K562 (cell line): ENCODE data around the gene MSH4. TPM values are rescaled to one million over a fixed set of nuclear protein-coding genes. Genes with fewer than 3 reads are reported as not detected.

Experiments used
- ATAC-seq: fragments of 200-7000 bp; cut with Tn5 transposase; 3 replicates; pipeline ENCODE4 v1.9.1; 2020; ENCODE audit warnings: moderate library complexity
- BruUV-seq: library from RNA; stranded (reverse); fragments of 400-500 nt; replicated peaks from 2 replicates; lab custom pipeline; 2021; lab: Mats Ljungman, UMichigan
- CTCF ChIA-PET: fragments of 300-600 bp; formaldehyde crosslinking; extraction: SDS; loops from one replicate; lab custom pipeline; 2021; ENCODE audit warnings: low intra/inter-chr PET ratio; lab: Yijun Ruan, JAX
- POLR2A ChIA-PET: fragments of 300-600, 350-650 bp; sonication (Branson Sonifier 250); formaldehyde crosslinking; extraction: SDS; loops from one replicate; lab custom pipeline; 2021; ENCODE audit warnings: antibody characterized with exemption, inconsistent platforms; lab: Yijun Ruan, JAX
- DNase-seq, 4 experiments: peaks; one replicate each; pipeline versions ENCODE4 v3.0.0 to v3.0.0-alpha.2; 2011 to 2018; ENCODE audit warnings: low spot score in 3 of 4, mixed read lengths in 3 of 4; ENCODE audit errors: extremely low read depth in 1 of 4
- FAIRE-seq: peaks from 2 replicates; lab custom pipeline; 2011; peaks lifted over from hg19 to GRCh38; lab: Jason Lieb, UNC
- H2AFZ ChIP-seq: 2 replicates; pipeline ENCODE4 v1.6.0; 2011; ENCODE audit warnings: low read depth, low read length, control low read depth, inconsistent platforms
- H3K27ac ChIP-seq: fragments of 200-600 bp; 3 replicates; pipeline ENCODE4 v1.8.0; 2011; ENCODE audit warnings: low read depth, mild to moderate bottlenecking, control low read depth, inconsistent platforms, low read length, moderate library complexity, mixed read lengths; ENCODE audit errors: extremely low read depth
- H3K27me3 ChIP-seq, 2 experiments: fragments of 300-600 bp in 1 of 2; 2 replicates in 1 of 2; 3 replicates in 1 of 2; pipeline versions ENCODE4 v1.6.0 to v1.8.0; 2011; ENCODE audit warnings: inconsistent platforms in 2 of 2, low read length in 2 of 2, mild to moderate bottlenecking in 1 of 2, mixed read lengths in 1 of 2, moderate library complexity in 1 of 2; ENCODE audit not compliant: control insufficient read depth in 2 of 2, insufficient read depth in 2 of 2
- H3K36me3 ChIP-seq: fragments of 300-600 bp; 3 replicates; pipeline ENCODE4 v1.8.0; 2011; ENCODE audit warnings: mild to moderate bottlenecking, low read length, inconsistent platforms; ENCODE audit not compliant: control insufficient read depth, insufficient read depth
- H3K4me1 ChIP-seq, 2 experiments: fragments of 200-600 bp in 1 of 2; replicated peaks in 1 of 2; 2 replicates in 1 of 2; 3 replicates in 1 of 2; pipeline versions ENCODE4 v1.5.1 to v1.8.0; 2011; ENCODE audit warnings: inconsistent platforms in 2 of 2, low read length in 2 of 2, mild to moderate bottlenecking in 1 of 2, mixed read lengths in 1 of 2, moderate library complexity in 1 of 2; ENCODE audit not compliant: control insufficient read depth in 2 of 2, insufficient read depth in 2 of 2
- H3K4me2 ChIP-seq: 2 replicates; pipeline ENCODE4 v1.6.1; 2011; ENCODE audit warnings: low read length, control low read depth, inconsistent platforms, mixed read lengths; ENCODE audit not compliant: insufficient read depth
- H3K4me3 ChIP-seq: fragments of 200-600 bp; sonication (generic), shearing (Covaris generic); 2 replicates; pipeline ENCODE4 v1.5.1; 2016; ENCODE audit warnings: control low read depth, inconsistent platforms
- H3K79me2 ChIP-seq: fragments of 200-600 bp; 3 replicates; pipeline ENCODE4 v1.8.0; 2011; ENCODE audit warnings: low read length, inconsistent platforms; ENCODE audit not compliant: control insufficient read depth, insufficient read depth
- H3K9ac ChIP-seq, 2 experiments: 2 replicates each; pipeline versions ENCODE4 v1.6.0 to v1.6.1; 2011; ENCODE audit warnings: low read depth in 2 of 2, low read length in 2 of 2, control low read depth in 1 of 2, inconsistent platforms in 1 of 2, mild to moderate bottlenecking in 1 of 2, mixed read lengths in 1 of 2; ENCODE audit not compliant: insufficient read depth in 1 of 2
- H3K9me1 ChIP-seq: one replicate; pipeline ENCODE4 v1.6.0; 2011; ENCODE audit warnings: inconsistent platforms, mild to moderate bottlenecking, low read length, moderate library complexity; ENCODE audit not compliant: control insufficient read depth, insufficient read depth
- H3K9me3 ChIP-seq: replicated peaks from 2 replicates; pipeline ENCODE4 v1.5.1; 2011; ENCODE audit warnings: low read depth, low read length, inconsistent platforms; ENCODE audit not compliant: control insufficient read depth, insufficient read depth
- H4K20me1 ChIP-seq: replicated peaks from 2 replicates; pipeline ENCODE4 v1.6.1; 2011; ENCODE audit warnings: low read length, inconsistent platforms, mixed read lengths; ENCODE audit not compliant: control insufficient read depth, insufficient read depth
- CBX5 ChIP-seq: IDR thresholded peaks from 2 replicates; pipeline ENCODE4 v1.6.1; 2014; ENCODE audit warnings: low read depth, borderline replicate concordance
- CCAR2 ChIP-seq: fragments of 200-400 bp; formaldehyde crosslinking; IDR thresholded peaks from 2 replicates; pipeline ENCODE4 v1.6.1; 2017; ENCODE audit warnings: mild to moderate bottlenecking, low read depth, low read length
- COPS2 ChIP-seq: fragments of 450-650 bp; conservative IDR thresholded peaks from 2 replicates; pipeline ENCODE4 v1.6.1; 2016; ENCODE audit warnings: mild to moderate bottlenecking, moderate library complexity
- CREB1 ChIP-seq, 2 experiments: sonication (generic) in 1 of 2; formaldehyde crosslinking in 1 of 2; IDR thresholded peaks; 2 replicates each; pipeline versions ENCODE4 v1.6.1 to v1.8.0; 2012 to 2022; ENCODE audit warnings: inconsistent platforms in 1 of 2, mild to moderate bottlenecking in 1 of 2, missing genetic modification reagents in 1 of 2, moderate library complexity in 1 of 2
- E2F6 ChIP-seq, 2 experiments: IDR thresholded peaks; 2 replicates each; pipeline ENCODE4 v1.6.1; 2011; ENCODE audit warnings: borderline replicate concordance in 1 of 2, control low read depth in 1 of 2, low read depth in 1 of 2, low read length in 1 of 2, mild to moderate bottlenecking in 1 of 2, mixed read lengths in 1 of 2, moderate library complexity in 1 of 2; ENCODE audit not compliant: insufficient read depth in 1 of 2, insufficient read length in 1 of 2, poor library complexity in 1 of 2, severe bottlenecking in 1 of 2; ENCODE audit errors: extremely low read depth in 1 of 2
- EGR1 ChIP-seq: fragments of 450-650 bp; conservative IDR thresholded peaks from 2 replicates; pipeline ENCODE4 v1.6.1; 2017; ENCODE audit warnings: mild to moderate bottlenecking
- FOXJ2 ChIP-seq: fragments of 200-800 bp; sonication (Bioruptor generic); IDR thresholded peaks from 2 replicates; pipeline ENCODE4 v1.6.1; 2016; ENCODE audit warnings: missing genetic modification characterization, missing compliant biosample characterization
- KDM4B ChIP-seq, 2 experiments: fragments of 450-650 bp in 1 of 2; sonication (generic) in 1 of 2; IDR thresholded peaks; 2 replicates each; pipeline ENCODE4 v1.6.1; 2016 to 2017; ENCODE audit warnings: borderline replicate concordance in 2 of 2, antibody characterized with exemption in 1 of 2, low read depth in 1 of 2, mild to moderate bottlenecking in 1 of 2
- KLF6 ChIP-seq: fragments of 250-450 bp; sonication (Bioruptor Pico); IDR thresholded peaks from 2 replicates; pipeline ENCODE4 v1.4.0; 2020; ENCODE audit warnings: mild to moderate bottlenecking, moderate library complexity, borderline replicate concordance
- PHB2 ChIP-seq: fragments of 450-650 bp; IDR thresholded peaks from 2 replicates; pipeline ENCODE4 v1.6.1; 2017; ENCODE audit warnings: low read depth
- POLR2A ChIP-seq: fragments of 450-650 bp; conservative IDR thresholded peaks from 2 replicates; pipeline ENCODE4 v1.6.1; 2016
- POLR2AphosphoS2 ChIP-seq: IDR thresholded peaks from 2 replicates; pipeline ENCODE4 v1.6.1; 2012; ENCODE audit warnings: low read length, improper control_type of control experiment
- RFX1 ChIP-seq: fragments of 450-650 bp; IDR thresholded peaks from 2 replicates; pipeline ENCODE4 v1.6.1; 2016; ENCODE audit warnings: mild to moderate bottlenecking, moderate library complexity
- TFAP4 ChIP-seq: sonication (generic); formaldehyde crosslinking; IDR thresholded peaks from 2 replicates; pipeline ENCODE4 v1.8.0; 2022; ENCODE audit warnings: missing genetic modification reagents, mild to moderate bottlenecking, moderate library complexity, borderline replicate concordance
- ZC3H4 ChIP-seq: sonication (generic); formaldehyde crosslinking; IDR thresholded peaks from 2 replicates; pipeline ENCODE4 v1.9.0; 2021; ENCODE audit warnings: missing genetic modification reagents, borderline replicate concordance
- ZC3H8 ChIP-seq: fragments of 450-650 bp; IDR thresholded peaks from 2 replicates; pipeline ENCODE4 v1.6.1; 2017
- ZNF507 ChIP-seq: conservative IDR thresholded peaks from 2 replicates; pipeline ENCODE4 v1.6.1; 2017; ENCODE audit warnings: missing genetic modification characterization, missing compliant biosample characterization
- ZNF512 ChIP-seq: IDR thresholded peaks from 2 replicates; pipeline ENCODE4 v1.6.1; 2016; ENCODE audit warnings: missing genetic modification characterization, missing compliant biosample characterization
- ZNF655 ChIP-seq: fragments of 250-450 bp; sonication (Bioruptor Pico); IDR thresholded peaks from 2 replicates; pipeline ENCODE4 v1.5.0; 2021
- WGBS: fragments of 100-300 bp; shearing (Covaris generic); methylation state at CpG from one replicate; pipeline ENCODE4 v1.1.6; 2016; ENCODE audit warnings: low coverage, mixed read lengths; ENCODE audit not compliant: insufficient coverage; ENCODE audit errors: missing lambda C conversion rate; 5-methylcytosine and 5-hydroxymethylcytosine counted together
- in situ Hi-C: fragments of 300-500 bp; cut with MboI; formaldehyde crosslinking; loops from 4 replicates; pipeline ENCODE4 v1.15.0; 2018; ENCODE audit warnings: inconsistent platforms, mixed read lengths
- intact Hi-C: fragments of 100-400 bp; cut with micrococcal nuclease; formaldehyde crosslinking; loops from 2 replicates; pipeline ENCODE4 v1.14.2; 2022
- polyA plus RNA-seq, 8 experiments: library from polyadenylated mRNA; depleted of rRNA in 4 of 8; stranded (reverse) in 5 of 8; unstranded in 3 of 8; fragments of >200 nt; fragmentation: Nextera tagmentation in 2 of 8; fragmentation: Illumina TruSeq in 1 of 8; extraction: Ambion mirVana in 2 of 8; extraction: Trizol in 1 of 8; gene quantifications; 2 replicates each; pipeline versions ENCODE4 v1.2.1 to v1.2.3, GENCODE V29; 2011 to 2014; ENCODE audit warnings: inconsistent platforms in 1 of 8, missing spikeins in 1 of 8
- total RNA-seq, 7 experiments: library from RNA; depleted of rRNA in 6 of 7; stranded (reverse); fragments of >200 nt in 6 of 7; fragmentation: Illumina TruSeq in 2 of 7; extraction: Trizol in 2 of 7; gene quantifications; 2 replicates each; pipeline versions ENCODE4 v1.2.1 to v1.2.3, GENCODE V29; 2011 to 2021; ENCODE audit warnings: low replicate concordance in 1 of 7

Gene MSH4
- total and polyA plus RNA-seq, 9 of the 15 experiments (the other 6 are each of a cell fraction or from before 2014, with no cell fraction given) = 0.04 to 0.18 (median 0.12) TPM; not detected in 4

GRCh38 chr1:75870951-75871350 is 74.3 kb downstream of the MSH4 start:
- no peaks in the 10 kb centered on the region for H3K9me1 ChIP-seq
- ChIA-PET POLR2A (no interaction called here), CTCF (no interaction called here)
- no peak for ATAC-seq
- H3K27me3 ChIP-seq = no peaks in the 10 kb centered on the region
- no peak for TF ChIP-seq COPS2
- no peak for TF ChIP-seq FOXJ2 (tag)
- no peak for TF ChIP-seq ZNF507
- TF ChIP-seq KLF6 (CRISPR knock-in tag) = no peak
- TF ChIP-seq KDM4B (IDR thresholded peaks at IDR 0.05; ENCODE audit: borderline replicate concordance in 2 of 2, low read depth in 1 of 2) = no peak
- no peak for TF ChIP-seq ZC3H4 (CRISPR knock-in tag)
- TF ChIP-seq PHB2 = no peak
- TF ChIP-seq RFX1 = no peak
- TF ChIP-seq CREB1 (IDR thresholded peaks at IDR 0.05) = no peak
- TF ChIP-seq CREB1 (CRISPR knock-in tag; IDR thresholded peaks at IDR 0.05) = no peak
- no peak for TF ChIP-seq EGR1
- no peak for TF ChIP-seq POLR2AphosphoS2
- no peak for TF ChIP-seq CBX5
- no peak for TF ChIP-seq ZNF655
- no peak for TF ChIP-seq TFAP4 (CRISPR knock-in tag)
- TF ChIP-seq POLR2A = no peak
- no peak for TF ChIP-seq ZNF512
- TF ChIP-seq CCAR2 = no peak
- TF ChIP-seq ZC3H8 = no peak
- TF ChIP-seq E2F6 (IDR thresholded peaks at IDR 0.05; ENCODE audit: borderline replicate concordance in 1 of 2, extremely low read depth in 1 of 2, insufficient read depth in 1 of 2, insufficient read length in 1 of 2, low read depth in 1 of 2, low read length in 1 of 2, poor library complexity in 1 of 2, severe bottlenecking in 1 of 2) = no peak
- H2AFZ ChIP-seq = no peak overlapping the region
- no peak overlapping the region for H3K27ac ChIP-seq
- in situ Hi-C loops (no loop called here), intact Hi-C loops (no loop called here)
- H4K20me1 ChIP-seq = no peaks in the 10 kb centered on the region
- no peak overlapping the region for H3K4me3 ChIP-seq
- BruUV-seq = no TSS peak
- no peaks in the 10 kb centered on the region for H3K79me2 ChIP-seq
- no peak for FAIRE-seq
- 0% methylated on average over 1 of the region's 1 CpG for WGBS
- H3K36me3 ChIP-seq = no peaks in the 10 kb centered on the region
- no peak overlapping the region for H3K9ac ChIP-seq
- no peak for DNase-seq
- H3K9me3 ChIP-seq = no peaks in the 10 kb centered on the region
- H3K4me2 ChIP-seq = no peak overlapping the region
- no peaks in the 10 kb centered on the region for H3K4me1 ChIP-seq
